NCI-H1694 treated with DMSO at 0.1 percent for 48 hours (cell line): Measurements from ENCODE around the gene LARP4B.
"Not testable (repeated sequence)": the region's sequence is repeated elsewhere in the genome, so short reads cannot be mapped to it uniquely, and the experiment has no call there.

Experiments
- DNase-seq: peaks from one replicate; lab custom pipeline; 2025; lab: John Stamatoyannopoulos, UW

LARP4B gene

GRCh38 chr10:786633-787474 is 144.7 kb downstream of the LARP4B start:
- DNase-seq = no peak

GRCh38 chr10:785861-786214 is 145.7 kb downstream of the LARP4B start:
- DNase-seq = no peak

DNA sequence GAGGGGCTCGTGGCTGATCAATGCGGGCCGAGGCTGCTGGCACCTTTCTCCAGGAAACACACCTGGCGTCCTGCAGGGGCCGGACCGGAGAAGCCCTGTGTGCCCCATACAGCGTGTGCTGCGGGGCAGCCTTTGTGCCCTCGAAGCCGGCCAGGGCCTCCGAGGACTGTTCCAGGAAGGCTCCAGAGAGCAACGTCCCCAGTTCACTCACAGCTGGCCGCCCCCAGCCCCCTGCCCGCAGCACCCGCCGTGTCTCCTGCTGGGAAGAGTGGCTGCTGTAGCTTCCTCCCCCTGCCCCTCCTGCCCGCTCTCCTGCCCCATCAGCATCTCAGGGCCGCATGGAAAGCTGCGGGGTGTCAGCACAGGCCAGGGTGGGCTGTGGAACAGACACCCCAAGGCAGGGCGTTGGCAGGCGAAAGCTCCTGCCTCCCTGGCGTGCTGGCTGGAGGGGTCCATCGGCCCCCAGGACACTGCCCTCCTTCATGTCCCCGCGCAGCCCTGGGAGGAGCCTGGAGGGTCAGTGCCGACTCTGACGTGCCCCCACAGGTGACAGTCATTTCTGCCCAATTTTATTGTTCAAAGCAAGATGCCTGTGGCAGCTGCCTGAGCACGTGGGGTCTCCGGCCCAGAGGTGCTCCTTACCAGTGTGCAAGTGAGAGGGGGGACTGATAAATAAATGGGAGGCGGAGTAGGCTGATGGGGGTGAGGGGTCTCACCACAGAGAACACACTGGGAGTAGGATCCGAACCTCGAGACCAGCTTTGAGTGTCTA is 146.2 kb downstream of the LARP4B start:
- no peak for DNase-seq

GRCh38 chr10:784403-785088 is 147.0 kb downstream of the LARP4B start:
- DNase-seq = peak; percentile 9

GRCh38 chr10:782751-783648 is 148.5 kb downstream of the LARP4B start:
- no peak for DNase-seq

- no peak for DNase-seq
Observed at GRCh38 chr10:780536-781524, 150.7 kb downstream of the LARP4B start.

- no peak for DNase-seq
Observed at GRCh38 chr10:778626-779330, 152.7 kb downstream of the LARP4B start.

GRCh38 chr10:777913-778479 is 153.5 kb downstream of the LARP4B start:
- DNase-seq = no peak

DNA sequence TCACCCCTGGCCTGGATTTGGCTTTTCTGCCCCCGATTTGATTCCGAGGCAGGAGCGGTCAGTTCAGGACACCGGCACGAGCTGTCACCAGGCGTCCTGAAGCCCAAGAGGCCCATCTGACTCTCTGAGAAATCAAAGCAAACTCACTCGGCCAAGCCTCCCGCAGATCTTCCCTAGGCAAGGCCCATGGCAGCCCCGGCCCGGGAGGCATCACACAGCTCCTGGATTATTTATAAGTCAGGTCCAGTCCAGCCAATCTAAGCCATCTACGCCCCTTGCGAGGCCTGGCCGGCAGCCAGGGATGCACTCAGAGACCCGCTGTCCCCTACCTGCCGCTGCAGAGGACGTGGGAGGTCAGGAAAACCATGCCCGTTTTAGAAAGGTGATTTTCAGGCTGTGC is 154.7 kb downstream of the LARP4B start:
- DNase-seq = no peak

DNA sequence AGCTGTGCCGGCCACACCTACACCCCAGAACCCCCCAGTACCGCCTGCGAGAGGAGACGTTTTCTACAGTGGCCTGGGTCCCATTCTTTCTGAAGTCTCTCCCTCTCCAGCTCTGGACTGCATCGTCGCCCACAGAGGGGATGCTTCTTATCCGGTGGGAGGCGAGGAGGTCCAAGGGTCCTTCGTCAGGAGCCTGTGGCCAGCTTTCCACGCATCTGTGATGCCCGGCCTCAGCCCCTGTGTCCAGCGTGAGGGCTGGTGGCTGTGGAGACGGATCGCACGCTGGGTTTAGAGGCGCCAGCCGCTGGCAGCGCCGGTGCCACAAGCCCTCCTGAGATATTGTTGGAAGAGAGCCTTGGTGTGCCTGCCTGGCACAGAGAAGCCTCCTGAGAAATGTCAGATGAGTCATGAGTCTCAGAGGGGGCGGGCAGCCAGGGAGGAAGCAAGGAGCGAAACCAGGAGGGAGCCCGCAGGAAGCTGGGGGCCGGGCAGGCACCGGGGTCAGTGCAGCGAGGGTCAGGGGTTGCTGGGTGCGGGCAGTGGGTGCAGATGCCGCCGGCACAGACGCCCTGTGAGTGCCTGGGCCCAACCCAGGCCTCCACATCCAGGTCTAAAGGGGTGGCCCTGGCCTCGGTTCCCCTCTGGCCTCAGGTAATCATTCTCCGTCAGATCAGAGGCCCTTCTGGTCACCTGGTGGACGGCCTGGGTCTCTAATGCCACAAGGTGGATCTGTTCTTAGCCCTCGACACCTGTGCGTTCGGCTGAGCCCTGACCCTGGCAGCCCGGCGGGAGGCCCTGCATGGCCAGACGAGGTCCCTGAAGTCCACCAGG is 156.0 kb downstream of the LARP4B start:
- DNase-seq = no peak

DNA sequence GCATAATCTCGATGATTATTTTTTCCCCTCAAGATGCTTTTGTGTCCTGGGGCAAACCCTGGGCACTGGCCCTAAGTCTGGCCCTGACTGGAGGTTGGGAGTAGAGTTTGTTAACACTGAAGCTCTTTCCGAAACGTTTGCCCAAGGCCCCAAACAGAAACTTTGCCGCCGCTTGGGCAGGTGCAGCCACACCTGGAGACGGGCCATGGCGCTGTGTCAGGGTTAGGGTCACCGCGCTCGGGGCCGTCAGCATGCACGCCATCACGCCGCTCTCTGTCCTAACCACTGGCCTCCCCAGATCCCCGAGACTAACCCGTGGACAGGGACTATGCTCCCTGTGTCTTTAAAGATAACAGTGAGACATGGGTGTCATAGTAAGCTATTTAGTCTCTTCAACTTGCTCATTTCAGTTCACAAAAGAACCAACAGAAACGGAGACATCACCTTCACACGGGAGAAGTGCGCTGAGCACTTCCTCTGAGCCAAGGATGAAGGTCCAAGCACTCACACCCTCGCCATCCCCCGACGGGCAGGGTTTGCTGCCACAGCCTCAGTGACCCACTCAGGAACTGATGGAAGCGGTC is 156.8 kb downstream of the LARP4B start:
- DNase-seq = no peak

- no peak for DNase-seq
Observed at GRCh38 chr10:774223-774622, 157.3 kb downstream of the LARP4B start.

GRCh38 chr10:773562-774161 is 157.8 kb downstream of the LARP4B start:
- no peak for DNase-seq

GRCh38 chr10:772227-772637 is 159.3 kb downstream of the LARP4B start:
- DNase-seq = no peak

DNA sequence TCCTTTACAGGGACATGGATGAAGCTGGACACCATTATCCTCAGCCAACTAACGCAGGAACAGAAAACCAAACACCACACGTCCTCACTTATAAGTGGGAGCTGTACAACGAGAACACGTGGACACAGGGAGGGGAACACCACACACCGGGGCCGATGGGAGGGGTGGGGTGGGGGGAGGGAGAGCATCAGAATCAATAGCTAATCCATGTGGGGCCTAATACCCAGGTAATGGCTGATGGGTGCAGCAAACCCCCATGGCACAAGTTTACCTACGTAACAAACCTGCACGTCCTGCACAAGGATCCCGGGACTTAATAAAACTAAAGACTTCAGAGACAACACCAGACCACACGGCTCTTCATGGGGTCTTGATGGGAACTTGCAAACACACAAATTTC is 159.9 kb downstream of the LARP4B start:
- DNase-seq = no peak

- no peak for DNase-seq
Observed at GRCh38 chr10:770975-771374, 160.5 kb downstream of the LARP4B start.

GRCh38 chr10:770048-770712 is 161.3 kb downstream of the LARP4B start:
- DNase-seq = not testable (repeated sequence)
